HEK293T (cell line): ENCODE data around the gene ADAMTS3.

Experiments used
- ARNT ChIP-seq: fragments of 450-650 bp; IDR thresholded peaks from 2 replicates; pipeline ENCODE4 v1.6.1; 2017; ENCODE audit warnings: mild to moderate bottlenecking
- BHLHE40 ChIP-seq: fragments of 450-650 bp; IDR thresholded peaks from 2 replicates; pipeline ENCODE4 v1.6.1; 2016; ENCODE audit warnings: mild to moderate bottlenecking, moderate library complexity, borderline replicate concordance
- CTBP1 ChIP-seq: fragments of 450-650 bp; IDR thresholded peaks from 2 replicates; pipeline ENCODE4 v1.6.1; 2016; ENCODE audit warnings: borderline replicate concordance
- FOXA1 ChIP-seq: fragments of 450-650 bp; IDR thresholded peaks from 2 replicates; pipeline ENCODE4 v1.6.1; 2016; ENCODE audit warnings: mild to moderate bottlenecking
- FOXK2 ChIP-seq: fragments of 450-650 bp; IDR thresholded peaks from 2 replicates; pipeline ENCODE4 v1.6.1; 2016; ENCODE audit warnings: mild to moderate bottlenecking
- FOXM1 ChIP-seq: fragments of 450-650 bp; IDR thresholded peaks from 2 replicates; pipeline ENCODE4 v1.6.1; 2017; ENCODE audit warnings: mild to moderate bottlenecking, borderline replicate concordance
- HDGF ChIP-seq: fragments of 450-650 bp; IDR thresholded peaks from 2 replicates; pipeline ENCODE4 v1.6.1; 2017; ENCODE audit warnings: antibody characterized with exemption, borderline replicate concordance
- LEF1 ChIP-seq: fragments of 450-650 bp; IDR thresholded peaks from 2 replicates; pipeline ENCODE4 v1.6.1; 2017; ENCODE audit warnings: mild to moderate bottlenecking, borderline replicate concordance
- NFRKB ChIP-seq: fragments of 450-650 bp; IDR thresholded peaks from 2 replicates; pipeline ENCODE4 v1.6.1; 2016; ENCODE audit warnings: mild to moderate bottlenecking, moderate library complexity
- SP1 ChIP-seq: fragments of 450-650 bp; IDR thresholded peaks from 2 replicates; pipeline ENCODE4 v1.6.1; 2017
- TARDBP ChIP-seq: fragments of 450-650 bp; IDR thresholded peaks from 2 replicates; pipeline ENCODE4 v1.6.1; 2016
- ZNF384 ChIP-seq: fragments of 450-650 bp; IDR thresholded peaks from 2 replicates; pipeline ENCODE4 v1.6.1; 2016
- TF ChIP-seq, protein P1 (sequence below): fragments of 450-650 bp; IDR thresholded peaks from 2 replicates; pipeline ENCODE4 v1.6.1; 2016

DNA sequence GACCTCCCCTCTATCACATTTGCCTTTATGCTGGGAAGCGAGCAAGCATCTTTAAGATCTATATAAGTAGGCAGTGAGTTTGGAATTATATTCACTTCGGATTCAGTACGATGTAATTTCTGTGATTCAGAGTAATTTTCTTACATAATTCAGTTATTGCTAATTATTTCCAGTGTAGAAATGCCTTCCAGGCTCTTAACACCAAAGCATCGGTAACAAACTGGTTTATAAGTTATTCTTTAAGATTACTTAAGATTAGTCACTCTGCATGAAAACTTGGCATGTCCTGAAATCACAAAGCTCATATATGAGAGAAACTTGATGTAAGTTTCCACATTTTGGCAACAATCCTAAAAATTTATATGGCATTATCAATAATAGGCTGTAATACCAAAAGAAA lies 120.8 kb downstream of the ADAMTS3 start:
- no peak for TF ChIP-seq FOXA1
- no peak for TF ChIP-seq FOXM1
- TF ChIP-seq ARNT: no peak
- no peak for TF ChIP-seq LEF1
- TF ChIP-seq TARDBP: no peak
- no peak for TF ChIP-seq CTBP1
- TF ChIP-seq NFRKB: no peak
- no peak for TF ChIP-seq FOXK2
- TF ChIP-seq SP1: no peak
- no peak for TF ChIP-seq BHLHE40
- TF ChIP-seq ZNF384: no peak
- TF ChIP-seq, protein P1, sequence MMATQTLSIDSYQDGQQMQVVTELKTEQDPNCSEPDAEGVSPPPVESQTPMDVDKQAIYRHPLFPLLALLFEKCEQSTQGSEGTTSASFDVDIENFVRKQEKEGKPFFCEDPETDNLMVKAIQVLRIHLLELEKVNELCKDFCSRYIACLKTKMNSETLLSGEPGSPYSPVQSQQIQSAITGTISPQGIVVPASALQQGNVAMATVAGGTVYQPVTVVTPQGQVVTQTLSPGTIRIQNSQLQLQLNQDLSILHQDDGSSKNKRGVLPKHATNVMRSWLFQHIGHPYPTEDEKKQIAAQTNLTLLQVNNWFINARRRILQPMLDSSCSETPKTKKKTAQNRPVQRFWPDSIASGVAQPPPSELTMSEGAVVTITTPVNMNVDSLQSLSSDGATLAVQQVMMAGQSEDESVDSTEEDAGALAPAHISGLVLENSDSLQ: no peak
- TF ChIP-seq HDGF: no peak
